Panc1 (cell line): ENCODE results near the gene MRPL39. TPM values are rescaled to one million over a fixed set of nuclear protein-coding genes. Genes with fewer than 3 reads are reported as not detected.

Experiments used
- ATAC-seq: fragments of 200-7000 bp; cut with Tn5 transposase; 2 replicates; pipeline ENCODE4 v1.9.1; 2020; ENCODE audit warnings: mild to moderate bottlenecking, moderate library complexity
- BruUV-seq: library from RNA; stranded (reverse); fragments of 400-500 nt; replicated peaks from 2 replicates; lab custom pipeline; 2021; lab: Mats Ljungman, UMichigan
- CTCF ChIA-PET: fragments of 300-600 bp; sonication (Branson Sonifier 250); formaldehyde crosslinking; loops from one replicate; lab custom pipeline; 2022; ENCODE audit warnings: antibody characterized with exemption; lab: Charles Lee
- POLR2A ChIA-PET: fragments of 300-600 bp; sonication (Branson Sonifier 250); formaldehyde crosslinking; loops from one replicate; lab custom pipeline; 2022; ENCODE audit warnings: antibody characterized with exemption; lab: Charles Lee
- DNase-seq: peaks from one replicate; pipeline ENCODE4 v3.0.0-alpha.2; 2010; ENCODE audit warnings: low read depth, low spot score
- H3K27ac ChIP-seq: 2 replicates; pipeline ENCODE4 v1.5.1; 2011; ENCODE audit warnings: mild to moderate bottlenecking, low read length, inconsistent platforms
- H3K27me3 ChIP-seq: fragments of 200-500 bp; sonication (Bioruptor generic); 2 replicates; pipeline ENCODE4 v1.6.0; 2014; ENCODE audit warnings: low read length, inconsistent platforms; ENCODE audit not compliant: control insufficient read depth, insufficient read depth
- H3K36me3 ChIP-seq: fragments of 200-500 bp; sonication (Bioruptor generic); 2 replicates; pipeline ENCODE4 v1.5.1; 2014; ENCODE audit warnings: inconsistent platforms, mild to moderate bottlenecking, low read length, moderate library complexity; ENCODE audit not compliant: control insufficient read depth, insufficient read depth
- H3K4me1 ChIP-seq: 2 replicates; pipeline ENCODE4 v1.5.1; 2011; ENCODE audit warnings: inconsistent platforms, mild to moderate bottlenecking, low read length, moderate library complexity; ENCODE audit not compliant: control insufficient read depth, insufficient read depth
- H3K4me3 ChIP-seq, 2 experiments: 2 replicates each; pipeline ENCODE4 v1.5.1; 2011 to 2012; ENCODE audit warnings: low read depth in 2 of 2, low read length in 2 of 2, mild to moderate bottlenecking in 2 of 2, inconsistent platforms in 1 of 2, moderate library complexity in 1 of 2
- H3K9me3 ChIP-seq: fragments of 200-500 bp; sonication (Bioruptor generic); 2 replicates; pipeline ENCODE4 v1.5.1; 2014; ENCODE audit warnings: low read depth, mild to moderate bottlenecking, inconsistent platforms, low read length, moderate library complexity; ENCODE audit not compliant: control insufficient read depth, insufficient read depth
- POLR2AphosphoS5 ChIP-seq: IDR thresholded peaks from 2 replicates; pipeline ENCODE4 v1.6.1; 2012; ENCODE audit warnings: mild to moderate bottlenecking, low read depth, low read length, moderate library complexity
- SIN3A ChIP-seq: IDR thresholded peaks from 2 replicates; pipeline ENCODE4 v1.6.1; 2012; ENCODE audit warnings: low read depth, mild to moderate bottlenecking, low read length, moderate library complexity, borderline replicate concordance; ENCODE audit not compliant: insufficient read depth
- TCF7L2 ChIP-seq: IDR thresholded peaks from 2 replicates; pipeline ENCODE4 v1.6.1; 2011; ENCODE audit warnings: mild to moderate bottlenecking, low read depth, low read length, inconsistent platforms
- in situ Hi-C: cut with HindIII; loops from 2 replicates; pipeline ENCODE4 v1.10.0; 2016; ENCODE audit warnings: low sequenced_read_pairs, low pct_unique_long_range_greater_than_20kb
- intact Hi-C: fragments of 100-400 bp; cut with micrococcal nuclease; formaldehyde crosslinking; loops from one replicate; pipeline ENCODE4 v1.10.0; 2022; ENCODE audit not compliant: unreplicated experiment
- total RNA-seq: library from RNA; stranded (reverse); gene quantifications from one replicate; pipeline ENCODE4 v1.2.1, GENCODE V29; 2021; ENCODE audit not compliant: unreplicated experiment
- TF ChIP-seq, protein P1 (sequence below), 2 experiments: IDR thresholded peaks; 2 replicates each; pipeline ENCODE4 v1.6.1; 2011 to 2012; ENCODE audit warnings: low read depth in 2 of 2, control low read depth in 1 of 2, low read length in 1 of 2, mild to moderate bottlenecking in 1 of 2, moderate library complexity in 1 of 2; ENCODE audit not compliant: insufficient read depth in 1 of 2
- TF ChIP-seq, protein P2 (sequence below): fragments of 450-650 bp; IDR thresholded peaks from 2 replicates; pipeline ENCODE4 v1.5.1; 2017; ENCODE audit warnings: mild to moderate bottlenecking

The MRPL39 gene
- total RNA-seq, 1 experiment from 2014 or later = 24.7 TPM

DNA sequence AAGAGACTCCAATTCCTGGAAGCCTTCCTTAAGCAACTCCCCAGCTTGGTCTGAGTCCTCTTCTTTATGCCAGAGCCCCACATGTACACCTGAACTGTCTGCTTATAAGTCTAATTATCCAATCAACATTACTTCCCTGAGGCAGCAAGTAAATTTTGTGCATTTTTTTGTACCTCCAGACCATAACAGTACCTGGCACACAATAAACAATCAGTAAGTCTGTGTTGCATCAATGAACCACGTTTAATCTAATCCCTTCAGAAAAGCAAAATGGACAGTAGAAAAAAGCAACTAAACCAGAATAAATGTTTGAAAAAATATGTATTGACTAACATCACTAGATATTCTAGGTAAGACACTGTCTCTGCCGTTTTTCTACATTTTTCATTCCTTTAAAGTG is 20.5 kb downstream of the MRPL39 start:
- CTCF ChIA-PET = no interaction called here
- Histone ChIP-seq H3K4me1 (no peaks in the 10 kb centered on the region), H3K4me3 (no peak overlapping the region), H3K27ac (no peak overlapping the region), H3K9me3 (no peaks in the 10 kb centered on the region), H3K36me3 (peaks cover 8% of the 10 kb centered on the region; the same call in 1 of the 2 replicates), H3K27me3 (no peaks in the 10 kb centered on the region)
- DNase-seq (no peak), ATAC-seq (no peak)
- in situ Hi-C loops = no loop called here
- no peak for TF ChIP-seq SIN3A
- TF ChIP-seq, protein P1, sequence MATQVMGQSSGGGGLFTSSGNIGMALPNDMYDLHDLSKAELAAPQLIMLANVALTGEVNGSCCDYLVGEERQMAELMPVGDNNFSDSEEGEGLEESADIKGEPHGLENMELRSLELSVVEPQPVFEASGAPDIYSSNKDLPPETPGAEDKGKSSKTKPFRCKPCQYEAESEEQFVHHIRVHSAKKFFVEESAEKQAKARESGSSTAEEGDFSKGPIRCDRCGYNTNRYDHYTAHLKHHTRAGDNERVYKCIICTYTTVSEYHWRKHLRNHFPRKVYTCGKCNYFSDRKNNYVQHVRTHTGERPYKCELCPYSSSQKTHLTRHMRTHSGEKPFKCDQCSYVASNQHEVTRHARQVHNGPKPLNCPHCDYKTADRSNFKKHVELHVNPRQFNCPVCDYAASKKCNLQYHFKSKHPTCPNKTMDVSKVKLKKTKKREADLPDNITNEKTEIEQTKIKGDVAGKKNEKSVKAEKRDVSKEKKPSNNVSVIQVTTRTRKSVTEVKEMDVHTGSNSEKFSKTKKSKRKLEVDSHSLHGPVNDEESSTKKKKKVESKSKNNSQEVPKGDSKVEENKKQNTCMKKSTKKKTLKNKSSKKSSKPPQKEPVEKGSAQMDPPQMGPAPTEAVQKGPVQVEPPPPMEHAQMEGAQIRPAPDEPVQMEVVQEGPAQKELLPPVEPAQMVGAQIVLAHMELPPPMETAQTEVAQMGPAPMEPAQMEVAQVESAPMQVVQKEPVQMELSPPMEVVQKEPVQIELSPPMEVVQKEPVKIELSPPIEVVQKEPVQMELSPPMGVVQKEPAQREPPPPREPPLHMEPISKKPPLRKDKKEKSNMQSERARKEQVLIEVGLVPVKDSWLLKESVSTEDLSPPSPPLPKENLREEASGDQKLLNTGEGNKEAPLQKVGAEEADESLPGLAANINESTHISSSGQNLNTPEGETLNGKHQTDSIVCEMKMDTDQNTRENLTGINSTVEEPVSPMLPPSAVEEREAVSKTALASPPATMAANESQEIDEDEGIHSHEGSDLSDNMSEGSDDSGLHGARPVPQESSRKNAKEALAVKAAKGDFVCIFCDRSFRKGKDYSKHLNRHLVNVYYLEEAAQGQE (IDR thresholded peaks at IDR 0.05; ENCODE audit: insufficient read depth in 1 of 2, low read depth in 2 of 2, low read length in 1 of 2) = no peak
- no peak for TF ChIP-seq TCF7L2
- TF ChIP-seq, protein P2, sequence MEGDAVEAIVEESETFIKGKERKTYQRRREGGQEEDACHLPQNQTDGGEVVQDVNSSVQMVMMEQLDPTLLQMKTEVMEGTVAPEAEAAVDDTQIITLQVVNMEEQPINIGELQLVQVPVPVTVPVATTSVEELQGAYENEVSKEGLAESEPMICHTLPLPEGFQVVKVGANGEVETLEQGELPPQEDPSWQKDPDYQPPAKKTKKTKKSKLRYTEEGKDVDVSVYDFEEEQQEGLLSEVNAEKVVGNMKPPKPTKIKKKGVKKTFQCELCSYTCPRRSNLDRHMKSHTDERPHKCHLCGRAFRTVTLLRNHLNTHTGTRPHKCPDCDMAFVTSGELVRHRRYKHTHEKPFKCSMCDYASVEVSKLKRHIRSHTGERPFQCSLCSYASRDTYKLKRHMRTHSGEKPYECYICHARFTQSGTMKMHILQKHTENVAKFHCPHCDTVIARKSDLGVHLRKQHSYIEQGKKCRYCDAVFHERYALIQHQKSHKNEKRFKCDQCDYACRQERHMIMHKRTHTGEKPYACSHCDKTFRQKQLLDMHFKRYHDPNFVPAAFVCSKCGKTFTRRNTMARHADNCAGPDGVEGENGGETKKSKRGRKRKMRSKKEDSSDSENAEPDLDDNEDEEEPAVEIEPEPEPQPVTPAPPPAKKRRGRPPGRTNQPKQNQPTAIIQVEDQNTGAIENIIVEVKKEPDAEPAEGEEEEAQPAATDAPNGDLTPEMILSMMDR = no peak
- no peak for TF ChIP-seq POLR2AphosphoS5
- POLR2A ChIA-PET = no interaction called here
- intact Hi-C loops = no loop called here
- no TSS peak for BruUV-seq

DNA sequence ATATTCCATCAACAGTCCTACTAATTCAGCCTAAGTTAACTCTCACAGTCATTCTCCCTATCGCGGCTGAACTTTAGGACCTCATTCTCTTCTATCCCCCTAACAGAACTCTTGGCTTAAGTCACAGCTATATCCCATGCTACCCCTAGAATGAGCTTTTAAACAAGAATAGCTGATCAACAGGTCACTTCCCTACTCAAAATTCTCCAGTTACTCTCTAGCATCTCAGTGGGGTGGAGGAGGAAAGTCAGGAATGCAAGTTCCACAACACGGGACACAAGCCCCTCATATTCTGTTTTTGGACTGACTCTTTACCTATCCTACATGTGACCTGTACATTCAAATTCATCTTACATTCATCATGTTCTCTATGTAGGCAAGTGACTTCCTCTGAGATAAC is 21.0 kb downstream of the MRPL39 start:
- peaks cover 8% of the 10 kb centered on the region; the same call in 1 of the 2 replicates for H3K36me3 ChIP-seq
- ChIA-PET POLR2A (no interaction called here), CTCF (no interaction called here)
- H3K9me3 ChIP-seq = no peaks in the 10 kb centered on the region
- no peak for DNase-seq
- in situ Hi-C loops (no loop called here), intact Hi-C loops (no loop called here)
- TF ChIP-seq POLR2AphosphoS5 (no peak), TCF7L2 (no peak), SIN3A (no peak)
- TF ChIP-seq, protein P2 = no peak
- TF ChIP-seq, protein P1 (IDR thresholded peaks at IDR 0.05; ENCODE audit: insufficient read depth in 1 of 2, low read depth in 2 of 2, low read length in 1 of 2) = no peak
- ATAC-seq = no peak
- H3K4me1 ChIP-seq = no peaks in the 10 kb centered on the region
- H3K27ac ChIP-seq = no peak overlapping the region
- BruUV-seq = no TSS peak
- no peaks in the 10 kb centered on the region for H3K27me3 ChIP-seq
- no peak overlapping the region for H3K4me3 ChIP-seq
